ENCODE results near the gene SDF4.
"Not testable (repeated sequence)": the region's sequence is repeated elsewhere in the genome, so short reads cannot be mapped to it uniquely, and the experiment has no call there.

SDF4 gene

GRCh38 chr1:1181129-1181937 lies 50.5 kb downstream of the SDF4 start:
- no peak for DNase-seq (ENCODE audit: low read depth in 3 of 3, low spot score in 1 of 3)

DNA sequence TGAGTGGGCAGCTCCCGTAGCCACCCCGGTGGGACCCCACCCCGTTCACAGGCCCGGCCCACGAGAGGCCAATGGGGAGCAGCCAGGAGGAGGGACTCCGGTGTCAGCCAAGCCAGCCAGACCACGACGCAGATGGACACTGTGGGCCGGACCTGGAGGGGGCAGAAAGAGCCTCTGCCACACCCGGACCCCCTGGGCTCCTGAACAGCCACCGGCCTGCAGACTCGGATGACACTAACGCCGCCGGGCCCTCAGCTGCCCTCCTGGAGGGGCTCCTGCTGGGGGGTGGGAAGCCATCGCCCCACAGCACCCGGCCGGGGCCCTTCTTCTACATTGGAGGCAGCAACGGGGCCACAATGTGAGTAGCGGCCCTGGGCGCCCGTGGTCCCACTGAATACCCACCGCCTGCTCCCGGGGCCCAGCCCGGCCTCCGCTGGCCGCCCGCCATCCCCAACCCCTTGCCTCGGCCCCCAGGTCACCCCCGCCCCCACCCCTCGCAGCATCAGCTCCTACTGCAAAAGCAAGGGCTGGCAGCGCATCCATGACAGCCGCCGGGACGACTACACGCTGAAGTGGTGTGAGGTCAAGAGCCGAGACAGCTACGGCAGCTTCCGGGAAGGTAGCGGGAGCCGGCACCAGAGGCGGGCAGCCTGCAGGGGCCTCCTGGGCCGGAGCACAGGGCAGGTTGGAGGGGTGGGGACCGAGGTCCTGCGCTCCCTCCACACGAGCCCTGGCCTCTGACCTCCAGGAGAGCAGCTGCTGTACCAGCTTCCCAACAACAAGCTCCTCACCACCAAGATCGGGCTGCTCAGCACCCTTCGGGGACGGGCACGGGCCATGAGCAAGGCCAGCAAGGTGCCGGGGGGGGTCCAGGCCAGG lies 51.6 kb downstream of the SDF4 start:
- no peak for DNase-seq (ENCODE audit: low read depth in 3 of 3, low spot score in 1 of 3)

DNA sequence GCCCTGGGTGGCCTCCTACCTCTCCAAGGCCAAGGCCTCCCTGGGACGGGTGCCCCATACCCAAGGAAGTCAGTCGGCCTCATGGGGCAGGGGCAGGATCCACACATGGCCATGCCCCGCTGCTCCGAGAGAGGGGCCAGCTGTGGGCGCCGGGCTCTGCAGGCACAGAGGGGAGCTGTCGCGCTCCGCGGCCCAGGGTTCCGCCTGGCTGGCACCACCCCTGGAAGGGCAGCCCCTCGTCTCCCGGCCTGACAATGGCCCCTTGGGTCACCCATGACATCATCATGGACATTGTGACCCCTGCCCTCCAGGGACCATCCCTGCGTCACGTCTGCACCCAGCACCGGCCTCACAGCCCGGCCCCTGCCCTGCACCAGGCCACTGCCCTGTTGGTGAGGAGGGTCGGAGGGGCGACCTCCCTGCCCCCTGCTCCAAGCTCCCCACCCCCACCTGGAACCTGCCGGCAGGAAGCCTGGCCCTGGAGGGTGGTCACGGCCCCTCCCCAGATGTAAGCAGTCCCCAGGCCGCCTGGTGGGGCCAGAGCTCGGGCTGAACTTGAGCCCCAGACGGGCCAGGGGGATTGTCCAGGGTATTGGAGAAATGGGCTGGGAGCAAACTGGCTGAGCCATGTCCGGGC lies 52.3 kb downstream of the SDF4 start:
- DNase-seq (ENCODE audit: low read depth in 3 of 3, low spot score in 1 of 3): no peak

- no peak for DNase-seq (ENCODE audit: low read depth in 3 of 3, low spot score in 1 of 3)
These were observed 52.9 kb downstream of the SDF4 start for GRCh38 chr1:1178794-1179331.

DNA sequence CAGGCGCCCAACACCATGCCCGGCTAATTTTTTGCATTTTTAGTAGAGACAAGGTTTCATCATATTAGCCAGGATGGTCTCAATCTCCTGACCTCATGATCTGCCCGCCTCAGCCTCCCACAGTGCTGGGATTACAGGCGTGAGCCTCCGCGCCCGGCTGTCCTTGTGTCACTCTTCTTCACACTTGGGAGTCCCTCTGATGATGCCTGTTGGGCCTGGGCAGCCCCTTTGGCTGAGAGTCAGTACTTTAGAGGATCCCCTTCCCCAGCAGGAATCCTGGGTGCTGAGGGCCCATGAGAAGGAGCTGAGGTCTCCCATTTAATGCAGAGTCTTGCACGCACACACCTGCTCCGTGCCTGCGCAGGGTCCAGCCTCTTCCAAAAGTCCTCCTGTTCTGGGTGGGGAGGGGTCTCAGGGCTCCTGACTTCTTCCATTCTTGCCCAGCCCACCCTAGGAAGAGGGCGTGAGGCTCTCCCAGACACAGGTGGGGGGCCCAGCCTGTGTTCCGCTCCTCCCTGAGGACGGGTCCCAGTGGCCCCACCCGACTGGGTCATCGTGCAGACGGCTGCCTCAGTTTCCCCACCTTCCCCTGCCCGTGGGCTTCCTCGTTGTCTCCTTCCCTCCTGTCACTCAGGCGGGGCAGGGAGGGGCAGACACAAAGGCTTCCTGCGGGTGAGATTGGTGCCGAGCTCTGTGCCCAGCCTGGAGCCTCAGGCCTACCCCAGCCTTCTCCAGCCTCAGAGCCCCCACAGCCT lies 54.2 kb downstream of the SDF4 start:
- DNase-seq (ENCODE audit: low read depth in 3 of 3, low spot score in 1 of 3): no peak

GRCh38 chr1:1176931-1177330 lies 54.9 kb downstream of the SDF4 start:
- no peak for DNase-seq (ENCODE audit: low read depth in 3 of 3, low spot score in 1 of 3)

DNA sequence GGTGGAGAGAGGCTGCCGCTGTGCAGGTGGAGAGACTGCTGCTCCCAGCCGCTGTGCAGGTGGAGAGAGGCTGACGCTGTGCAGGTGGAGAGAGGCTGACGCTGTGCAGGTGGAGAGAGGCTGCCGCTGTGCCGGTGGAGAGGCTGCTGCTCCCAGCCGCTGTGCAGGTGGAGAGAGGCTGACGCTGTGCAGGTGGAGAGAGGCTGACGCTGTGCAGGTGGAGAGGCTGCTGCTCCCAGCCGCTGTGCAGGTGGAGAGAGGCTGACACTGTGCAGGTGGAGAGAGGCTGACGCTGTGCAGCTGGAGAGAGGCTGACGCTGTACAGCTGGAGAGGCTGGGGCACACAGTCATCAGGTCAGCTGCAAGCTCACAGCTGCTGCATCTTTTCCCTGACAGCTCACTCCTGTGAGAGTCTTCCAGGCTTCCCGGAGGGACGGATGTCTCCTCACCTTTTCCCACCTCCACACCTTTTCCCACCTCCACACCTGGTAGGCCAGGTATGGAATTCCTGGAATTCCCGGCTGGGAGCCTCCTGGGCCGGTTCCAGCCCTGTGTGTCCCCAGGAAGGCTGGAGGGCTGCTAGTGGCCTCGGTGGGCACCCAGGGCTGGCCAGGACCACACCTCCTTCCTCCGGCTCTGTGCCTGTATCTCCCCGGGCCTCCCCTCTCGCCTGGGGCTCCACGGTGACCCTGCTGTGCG lies 55.6 kb downstream of the SDF4 start:
- DNase-seq (ENCODE audit: low read depth in 3 of 3, low spot score in 1 of 3): not testable (repeated sequence)

- DNase-seq (ENCODE audit: low read depth in 3 of 3, low spot score in 1 of 3): no peak
These were observed 56.4 kb downstream of the SDF4 start for GRCh38 chr1:1175221-1176062.

DNA sequence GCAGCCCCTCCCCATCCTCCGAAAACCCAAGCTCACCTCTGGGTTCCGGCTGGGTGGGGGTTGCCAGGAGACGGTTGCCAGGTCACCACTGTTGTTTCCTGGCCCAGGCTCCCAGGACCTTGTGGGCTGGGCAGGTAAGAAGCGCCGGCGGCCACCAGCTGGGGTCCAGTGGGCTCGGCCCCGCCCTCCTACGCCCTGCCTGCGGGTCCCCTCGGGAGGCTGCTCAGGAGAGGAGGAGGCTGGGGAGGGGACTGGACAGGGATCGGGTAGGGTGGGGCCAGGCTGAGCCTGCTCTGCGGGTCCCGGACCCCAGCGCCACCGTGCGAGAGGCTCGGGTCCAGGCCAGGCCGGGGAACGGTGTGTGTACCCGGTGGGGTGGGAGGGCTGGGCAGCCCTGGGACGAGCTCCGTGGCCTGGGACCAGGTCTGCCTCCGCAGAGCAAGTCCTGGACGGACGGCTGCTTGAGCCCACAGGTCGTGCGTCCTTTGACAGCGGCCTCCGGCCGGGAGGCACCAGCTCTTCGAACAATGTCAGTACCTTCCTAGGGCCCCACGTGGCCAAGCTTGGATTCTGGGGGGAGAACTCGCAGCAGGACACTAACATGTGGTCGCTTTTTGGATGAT lies 57.9 kb downstream of the SDF4 start, which contains the start of gene TTLL10:
Gene TTLL10, plus strand, starts transcription at position 88 of the 623 bp plus-strand sequence. CDS start 5,336 bp downstream, outside the sequence.
- no peak for DNase-seq (ENCODE audit: low read depth in 3 of 3, low spot score in 1 of 3)

DNA sequence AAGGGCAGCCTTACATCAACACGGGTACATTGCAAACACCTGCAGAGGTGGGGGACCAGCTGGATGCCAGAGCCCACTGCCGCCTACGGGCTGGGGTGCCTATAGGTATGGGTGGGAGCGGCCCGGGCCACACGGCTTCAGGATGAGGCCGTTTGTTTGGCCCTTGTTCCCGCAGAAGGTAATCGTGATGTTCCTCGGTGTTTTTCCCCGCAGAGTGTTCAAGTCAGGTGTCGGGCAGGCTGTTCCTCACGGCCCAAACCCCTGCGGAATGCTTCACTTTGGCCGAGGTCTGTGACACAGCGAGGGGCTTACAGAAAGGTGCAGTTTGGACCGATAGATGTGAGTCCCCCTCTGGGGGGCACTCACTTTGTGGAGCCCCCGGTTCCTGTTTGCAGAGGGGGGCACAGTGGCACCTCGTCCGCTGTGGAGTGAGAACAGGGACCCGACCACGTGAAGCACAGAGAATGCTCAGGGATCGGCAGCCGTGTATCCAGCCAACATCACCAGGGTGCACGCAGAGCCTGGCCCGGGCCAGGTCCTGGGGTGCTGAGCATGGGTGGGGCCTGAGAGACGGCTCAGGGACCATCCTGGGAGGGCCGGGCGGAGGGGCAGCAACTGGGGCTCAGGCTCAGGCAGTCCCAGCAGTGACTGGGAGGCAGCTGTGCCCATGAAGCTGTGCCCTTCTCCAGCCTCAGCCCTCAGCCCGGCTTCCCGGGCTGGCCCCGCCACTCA lies 58.6 kb downstream of the SDF4 start:
- DNase-seq (ENCODE audit: low read depth in 3 of 3, low spot score in 1 of 3): no peak

- no peak for DNase-seq (ENCODE audit: low read depth in 3 of 3, low spot score in 1 of 3)
These were observed 60.1 kb downstream of the SDF4 start for GRCh38 chr1:1171546-1172340.

DNA sequence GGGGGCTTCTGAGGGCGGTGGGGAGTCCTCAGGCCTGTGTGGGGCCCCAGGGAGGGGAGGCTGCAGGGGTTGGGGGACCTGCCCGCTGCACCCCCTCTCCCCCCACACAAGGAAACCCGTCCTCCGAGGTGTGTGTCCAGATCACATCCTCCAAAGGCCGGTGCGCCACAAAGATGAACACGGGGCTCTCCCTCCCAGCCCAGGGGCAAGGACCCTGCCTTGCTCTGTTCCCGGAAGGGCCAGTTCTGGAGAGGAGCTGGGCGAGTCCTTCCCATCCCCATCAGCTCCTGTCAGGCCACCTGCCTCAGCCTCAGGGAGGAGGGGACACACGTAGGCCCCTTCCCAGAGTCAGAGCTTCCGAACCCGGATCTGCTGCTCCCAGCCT lies 60.6 kb downstream of the SDF4 start:
- no peak for DNase-seq (ENCODE audit: low read depth in 3 of 3, low spot score in 1 of 3)

DNA sequence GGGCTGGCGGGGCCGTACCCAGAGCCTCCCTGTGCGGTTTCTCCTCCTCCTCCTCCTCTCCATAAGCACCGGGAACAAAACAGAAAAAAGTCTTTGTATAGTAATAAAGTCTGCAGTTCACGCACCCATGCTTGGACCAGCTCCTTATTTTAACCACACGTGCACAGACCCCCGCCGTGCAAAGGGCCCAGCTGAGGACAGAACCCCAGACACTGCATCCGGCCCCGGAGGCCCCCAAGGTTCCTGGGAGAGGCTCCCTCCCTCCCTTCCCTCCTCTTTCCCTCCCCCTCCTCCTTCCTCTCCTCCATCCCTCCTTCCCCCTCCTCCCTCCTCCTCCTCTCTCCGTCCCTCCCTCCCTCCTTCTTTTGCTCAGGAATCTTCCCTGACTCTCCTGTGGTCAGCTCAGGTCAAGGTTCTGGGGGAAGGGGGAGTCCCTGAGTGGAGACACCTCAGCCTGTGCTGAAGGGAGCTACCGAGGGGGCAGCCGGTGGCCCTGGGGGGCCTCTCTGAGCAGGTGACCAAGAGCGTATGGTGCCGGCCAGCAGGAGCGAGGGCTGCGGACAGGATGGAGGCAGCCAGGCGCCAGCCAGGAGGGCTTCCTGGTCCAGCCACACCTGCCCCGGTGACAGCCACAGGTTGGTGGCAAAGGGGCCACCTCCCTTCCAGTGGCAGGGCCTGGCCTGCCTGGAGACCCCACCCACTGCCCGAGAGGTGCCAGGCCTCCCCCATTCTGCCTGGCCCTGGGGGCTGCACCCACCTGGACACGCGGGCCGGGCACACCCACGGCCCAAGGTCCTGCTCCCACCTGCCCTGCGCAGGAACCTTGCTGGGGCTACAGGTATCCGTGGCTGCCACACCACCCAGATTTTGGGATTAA lies 61.3 kb downstream of the SDF4 start:
- no peak for DNase-seq (ENCODE audit: low read depth in 3 of 3, low spot score in 1 of 3)

DNA sequence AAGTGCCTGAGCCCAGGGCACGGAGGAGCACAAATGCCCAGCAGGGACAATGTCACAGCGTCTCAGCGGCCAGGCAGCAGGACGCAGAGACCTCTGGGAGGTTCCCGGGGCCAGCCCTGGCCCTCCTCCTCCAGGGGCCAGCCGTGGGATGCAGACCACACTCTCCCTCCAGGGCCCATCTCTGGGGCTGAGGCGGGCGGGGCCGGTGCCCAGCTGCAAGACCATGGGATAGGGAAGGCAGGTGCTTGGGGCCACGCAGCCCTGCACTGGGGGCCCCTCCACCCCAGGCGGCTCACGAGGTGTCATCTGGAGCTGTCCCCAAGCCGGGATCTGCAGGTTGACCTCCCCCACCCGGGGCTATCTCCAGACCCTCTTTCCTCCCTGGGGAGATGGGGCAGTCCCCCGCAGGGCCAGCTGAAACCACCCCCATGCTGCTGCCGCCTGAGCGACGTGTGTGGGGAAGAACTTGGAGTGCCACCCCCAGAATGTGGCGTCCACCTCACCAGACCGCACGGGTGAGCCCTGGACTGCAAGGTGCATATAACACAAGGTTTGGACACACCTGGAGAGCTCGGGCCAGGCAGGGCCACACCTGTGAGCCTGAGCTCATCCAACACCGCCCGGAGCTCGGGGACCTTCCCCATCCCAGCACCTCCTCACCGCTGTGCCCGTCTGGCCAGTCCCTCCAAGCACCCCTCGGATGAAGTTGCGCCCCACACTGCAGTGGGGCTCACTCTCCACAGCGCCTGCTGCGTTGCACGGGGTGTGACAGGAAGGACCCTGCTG lies 62.2 kb downstream of the SDF4 start:
- DNase-seq (ENCODE audit: low read depth in 3 of 3, low spot score in 1 of 3): no peak

Data from stimulated activated CD4-positive, alpha-beta T cell treated with anti-CD3 and anti-CD28 coated beads, TNF-alpha, amount 100 ng/mL, for 1 hour (primary cell).